Measurements from ENCODE around the gene MAPK9.

The MAPK9 gene

GRCh38 chr5:180250329-180250728 is 41.6 kb downstream of the MAPK9 start:
- no peak for DNase-seq (ENCODE audit: low read depth)
- no peak overlapping the region for H3K4me3 ChIP-seq (ENCODE audit: control insufficient read depth, low read depth, low read length)
- TF ChIP-seq, protein P1, sequence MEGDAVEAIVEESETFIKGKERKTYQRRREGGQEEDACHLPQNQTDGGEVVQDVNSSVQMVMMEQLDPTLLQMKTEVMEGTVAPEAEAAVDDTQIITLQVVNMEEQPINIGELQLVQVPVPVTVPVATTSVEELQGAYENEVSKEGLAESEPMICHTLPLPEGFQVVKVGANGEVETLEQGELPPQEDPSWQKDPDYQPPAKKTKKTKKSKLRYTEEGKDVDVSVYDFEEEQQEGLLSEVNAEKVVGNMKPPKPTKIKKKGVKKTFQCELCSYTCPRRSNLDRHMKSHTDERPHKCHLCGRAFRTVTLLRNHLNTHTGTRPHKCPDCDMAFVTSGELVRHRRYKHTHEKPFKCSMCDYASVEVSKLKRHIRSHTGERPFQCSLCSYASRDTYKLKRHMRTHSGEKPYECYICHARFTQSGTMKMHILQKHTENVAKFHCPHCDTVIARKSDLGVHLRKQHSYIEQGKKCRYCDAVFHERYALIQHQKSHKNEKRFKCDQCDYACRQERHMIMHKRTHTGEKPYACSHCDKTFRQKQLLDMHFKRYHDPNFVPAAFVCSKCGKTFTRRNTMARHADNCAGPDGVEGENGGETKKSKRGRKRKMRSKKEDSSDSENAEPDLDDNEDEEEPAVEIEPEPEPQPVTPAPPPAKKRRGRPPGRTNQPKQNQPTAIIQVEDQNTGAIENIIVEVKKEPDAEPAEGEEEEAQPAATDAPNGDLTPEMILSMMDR (IDR thresholded peaks at IDR 0.05; ENCODE audit: control insufficient read depth, insufficient read depth, low read depth, low read length, missing control alignments): no peak

- TF ChIP-seq, protein P1 (IDR thresholded peaks at IDR 0.05; ENCODE audit: control insufficient read depth, insufficient read depth, low read depth, low read length, missing control alignments): no peak
- no peak overlapping the region for H3K4me3 ChIP-seq (ENCODE audit: control insufficient read depth, low read depth, low read length)
- no peak for DNase-seq (ENCODE audit: low read depth)
These were observed 50.3 kb downstream of the MAPK9 start for GRCh38 chr5:180241600-180241999.

GRCh38 chr5:180238631-180239030 is 53.3 kb downstream of the MAPK9 start:
- DNase-seq (ENCODE audit: low read depth): no peak
- TF ChIP-seq, protein P1 (IDR thresholded peaks at IDR 0.05; ENCODE audit: control insufficient read depth, insufficient read depth, low read depth, low read length, missing control alignments): no peak
- no peak overlapping the region for H3K4me3 ChIP-seq (ENCODE audit: control insufficient read depth, low read depth, low read length)

- TF ChIP-seq, protein P1 (IDR thresholded peaks at IDR 0.05; ENCODE audit: control insufficient read depth, insufficient read depth, low read depth, low read length, missing control alignments): no peak
- H3K4me3 ChIP-seq (ENCODE audit: control insufficient read depth, low read depth, low read length): no peak overlapping the region
- DNase-seq (ENCODE audit: low read depth): no peak
These were observed 56.0 kb downstream of the MAPK9 start for GRCh38 chr5:180235846-180236245.

DNA sequence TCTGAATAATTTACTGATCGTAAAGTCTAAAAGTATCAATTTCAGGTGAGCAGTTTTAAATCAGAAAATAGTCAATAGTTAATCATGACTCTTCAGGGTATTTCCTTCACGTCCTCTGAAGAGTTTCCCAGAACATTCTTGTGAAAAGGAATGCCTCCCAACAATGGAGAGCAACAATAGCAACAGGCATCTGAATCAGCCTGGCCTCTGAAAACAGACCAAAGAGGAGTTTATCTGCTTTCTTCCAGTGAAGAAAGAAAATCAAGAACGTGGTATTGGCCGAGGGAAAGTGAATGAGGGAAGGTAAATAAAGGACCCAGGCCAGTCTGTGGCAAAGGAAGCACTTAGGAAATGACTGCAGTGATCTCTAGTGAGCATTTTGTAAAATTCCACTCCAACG is 56.8 kb downstream of the MAPK9 start:
- no peak for DNase-seq (ENCODE audit: low read depth)
- H3K4me3 ChIP-seq (ENCODE audit: control insufficient read depth, low read depth, low read length): no peak overlapping the region
- TF ChIP-seq, protein P1 (IDR thresholded peaks at IDR 0.05; ENCODE audit: control insufficient read depth, insufficient read depth, low read depth, low read length, missing control alignments): no peak

GRCh38 chr5:180234271-180234670 is 57.6 kb downstream of the MAPK9 start:
- no peak for DNase-seq (ENCODE audit: low read depth)
- TF ChIP-seq, protein P1 (IDR thresholded peaks at IDR 0.05; ENCODE audit: control insufficient read depth, insufficient read depth, low read depth, low read length, missing control alignments): no peak
- H3K4me3 ChIP-seq (ENCODE audit: control insufficient read depth, low read depth, low read length): no peak overlapping the region

DNA sequence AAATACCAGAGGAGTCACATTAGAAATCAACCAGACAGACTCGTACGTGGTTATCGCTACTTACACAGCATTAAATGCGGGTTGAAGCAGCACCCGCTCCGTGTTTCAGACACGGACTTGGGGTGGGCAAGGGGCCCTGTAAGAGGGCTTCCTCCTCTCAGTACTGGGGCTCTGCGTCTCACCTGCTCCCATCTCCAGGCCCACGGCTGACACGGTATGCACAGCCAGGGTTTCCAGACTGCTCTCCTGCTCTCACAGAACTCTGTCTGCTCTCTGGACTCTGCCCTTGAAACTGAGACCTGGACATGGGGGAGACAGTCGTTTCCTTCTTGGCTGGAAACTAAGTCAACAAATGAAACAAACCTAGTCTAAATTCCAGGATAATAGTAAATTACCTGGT is 58.2 kb downstream of the MAPK9 start:
- DNase-seq (ENCODE audit: low read depth): no peak

More for the DNA sequence above, 58.2 kb downstream of the MAPK9 start:
- H3K4me3 ChIP-seq (ENCODE audit: control insufficient read depth, low read depth, low read length): no peak overlapping the region
- TF ChIP-seq, protein P1 (IDR thresholded peaks at IDR 0.05; ENCODE audit: control insufficient read depth, insufficient read depth, low read depth, low read length, missing control alignments): no peak

Data from AG09309 (cell line).